IgD-negative memory B cell (primary cell): ENCODE results near the gene GJD2. TPM values are rescaled to one million over a fixed set of nuclear protein-coding genes. Genes with fewer than 3 reads are reported as not detected.
A peak's percentile ranks its signal among the peaks of the same experiment; 100 is the strongest.

Experiments
- H3K27ac Mint-ChIP-seq, 3 donors: one replicate each; pipeline ENCODE4 v1.8.0; 2020 to 2022; ENCODE audit warnings: mild to moderate bottlenecking in 3 of 3, mixed read lengths in 3 of 3, moderate library complexity in 1 of 3
- H3K27me3 Mint-ChIP-seq: one replicate; pipeline ENCODE4 v1.8.0; 2021; ENCODE audit warnings: mixed read lengths
- H3K36me3 Mint-ChIP-seq: one replicate; pipeline ENCODE4 v1.8.0; 2020; ENCODE audit warnings: mild to moderate bottlenecking, mixed read lengths
- H3K4me1 Mint-ChIP-seq, 3 donors: one replicate each; pipeline ENCODE4 v1.8.0; 2020 to 2022; ENCODE audit warnings: mixed read lengths in 3 of 3, mild to moderate bottlenecking in 1 of 3
- H3K4me3 Mint-ChIP-seq, 4 donors: one replicate each; pipeline ENCODE4 v1.8.0; 2020 to 2022; ENCODE audit warnings: mild to moderate bottlenecking in 4 of 4, mixed read lengths in 4 of 4, moderate library complexity in 3 of 4
- H3K9me3 Mint-ChIP-seq, 3 donors: one replicate each; pipeline ENCODE4 v1.8.0; 2020 to 2021; ENCODE audit warnings: mixed read lengths in 3 of 3, mild to moderate bottlenecking in 1 of 3
- polyA plus RNA-seq: library from polyadenylated mRNA; unstranded; fragments of 300-500 nt; fragmentation: Illumina TruSeq; gene quantifications from one replicate; pipeline ENCODE4 v1.2.3, GENCODE V29; 2021

The GJD2 gene
- polyA plus RNA-seq, 1 donor from 2014 or later, result not detected

GRCh38 chr15:34755419-34755773 is 598 bp upstream of the GJD2 start:
- Mint-ChIP-seq H3K4me3 (peak overlapping the region in 1 of 4 donors; percentile 49), H3K36me3 (peaks cover 3% of the 10 kb centered on the region), H3K9me3 (peaks cover 0 to 4% (median 2%) of the 10 kb centered on the region in 3 donors), H3K27me3 (peaks cover 40% of the 10 kb centered on the region), H3K27ac (peak overlapping the region in 1 of 3 donors; percentile 85), H3K4me1 (peaks cover 0 to 3% (median 0%) of the 10 kb centered on the region in 3 donors)

DNA sequence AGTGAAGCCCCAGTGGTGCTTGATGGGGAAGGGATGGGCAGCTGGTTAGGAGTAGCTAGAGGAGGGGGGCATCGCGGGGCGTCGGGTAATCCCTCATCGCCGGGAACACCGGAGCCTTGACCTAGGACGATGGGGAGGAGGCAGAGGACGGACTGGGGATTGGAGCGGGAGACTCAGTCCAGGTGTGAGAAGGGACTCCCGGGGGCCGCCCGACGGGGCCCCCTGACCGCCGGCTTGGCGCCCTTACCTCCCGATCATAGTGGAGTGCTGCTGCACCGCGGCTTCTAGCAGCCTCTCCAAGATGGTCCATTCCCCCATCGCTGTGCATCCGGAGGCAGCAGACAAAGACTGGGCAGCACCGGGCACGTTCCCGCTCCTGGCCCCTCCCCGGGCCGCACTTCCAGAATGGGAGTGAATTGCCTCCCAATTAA is 612 bp downstream of the GJD2 start:
- Mint-ChIP-seq H3K36me3 (peaks cover 3% of the 10 kb centered on the region), H3K4me1 (peaks cover 0 to 3% (median 0%) of the 10 kb centered on the region in 3 donors), H3K27me3 (peaks cover 40% of the 10 kb centered on the region), H3K4me3 (peak overlapping the region in 1 of 4 donors; percentile 38), H3K27ac (no peak overlapping the region), H3K9me3 (peaks cover 0 to 5% (median 2%) of the 10 kb centered on the region in 3 donors)

DNA sequence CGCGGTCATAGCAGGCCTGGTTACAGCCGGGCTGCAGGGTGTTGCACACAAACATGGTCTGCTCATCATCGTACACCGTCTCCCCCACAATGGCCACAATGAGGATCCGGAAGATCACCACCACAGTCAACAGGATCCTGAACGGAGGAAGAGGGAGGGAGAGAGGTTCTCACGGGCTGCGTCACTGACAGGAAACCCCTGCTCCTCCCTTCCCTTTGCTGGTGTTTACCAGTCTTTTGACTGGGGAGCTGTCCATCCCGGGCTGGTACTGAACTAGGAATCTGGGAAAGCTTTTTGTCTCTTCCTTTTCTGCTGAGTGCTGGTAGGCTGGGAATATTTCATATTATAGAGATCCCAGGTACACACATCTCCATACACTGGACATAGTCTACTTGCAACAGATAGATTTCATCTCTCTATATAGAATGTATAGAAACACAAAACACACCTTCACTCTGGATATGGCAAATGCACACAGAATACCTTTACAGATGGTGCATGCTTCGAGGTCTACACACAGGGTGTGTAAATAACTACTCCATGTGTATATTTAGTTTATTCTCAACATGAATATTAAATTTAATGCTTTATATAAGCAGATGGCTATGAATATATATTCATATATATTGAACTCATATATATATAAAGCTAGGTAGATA is 1.4 kb downstream of the GJD2 start:
- Mint-ChIP-seq H3K9me3 (peaks cover 0 to 7% (median 2%) of the 10 kb centered on the region in 3 donors), H3K36me3 (peaks cover 3% of the 10 kb centered on the region), H3K4me1 (peaks cover 0 to 3% (median 0%) of the 10 kb centered on the region in 3 donors), H3K27me3 (peaks cover 38% of the 10 kb centered on the region), H3K4me3 (no peak overlapping the region), H3K27ac (peak overlapping the region in 1 of 3 donors; percentile 72)

GRCh38 chr15:34749691-34750090 is 5.1 kb downstream of the GJD2 start:
- Mint-ChIP-seq H3K27me3 (peaks cover 25% of the 10 kb centered on the region), H3K4me1 (no peaks in the 10 kb centered on the region), H3K4me3 (no peak overlapping the region), H3K36me3 (peaks cover 3% of the 10 kb centered on the region), H3K27ac (no peak overlapping the region), H3K9me3 (peaks cover 0 to 7% (median 2%) of the 10 kb centered on the region in 3 donors)

DNA sequence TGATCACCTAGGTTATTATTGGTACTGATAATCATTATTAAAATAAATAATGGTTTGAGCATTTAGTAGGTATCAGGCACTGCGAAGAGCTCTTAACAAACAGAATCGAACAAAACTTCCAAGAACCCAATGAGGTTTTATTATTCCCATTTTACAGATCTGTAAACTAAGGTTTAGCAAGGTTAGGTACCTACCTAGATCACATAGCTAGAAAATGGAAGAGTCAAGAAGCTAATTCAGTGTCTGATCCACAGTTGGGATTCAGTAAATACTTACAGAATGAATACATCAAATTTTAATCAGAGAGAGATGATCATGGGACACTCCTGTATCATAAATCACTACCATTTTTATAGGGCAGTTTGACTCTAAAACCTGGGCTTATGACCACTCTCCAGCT is 15.5 kb downstream of the GJD2 start:
- peaks cover 6% of the 10 kb centered on the region for H3K36me3 Mint-ChIP-seq
- H3K27ac Mint-ChIP-seq, result no peak overlapping the region
- peaks cover 5% of the 10 kb centered on the region for H3K27me3 Mint-ChIP-seq
- no peak overlapping the region for H3K4me3 Mint-ChIP-seq
- peaks cover 0 to 6% (median 0%) of the 10 kb centered on the region in 3 donors for H3K9me3 Mint-ChIP-seq
- H3K4me1 Mint-ChIP-seq, result no peaks in the 10 kb centered on the region

DNA sequence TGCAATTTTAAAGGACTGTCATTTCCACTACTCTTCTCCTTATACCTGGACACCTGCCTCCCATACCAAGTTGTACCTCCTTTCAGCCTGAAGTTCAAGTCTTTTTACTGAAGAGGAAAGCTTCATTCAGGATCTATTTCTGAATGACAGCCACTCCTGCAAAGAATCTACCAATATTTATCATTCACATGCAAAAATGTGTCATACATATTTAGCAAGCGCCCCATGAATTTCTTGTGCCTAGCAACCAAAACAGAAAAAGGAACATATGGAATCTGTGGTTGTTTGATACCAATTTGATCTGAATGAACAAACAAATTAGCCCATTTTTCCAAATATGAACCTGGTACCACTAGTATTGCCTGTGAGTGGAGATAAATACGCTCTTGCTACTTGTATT is 16.8 kb downstream of the GJD2 start:
- H3K4me3 Mint-ChIP-seq, result no peak overlapping the region
- H3K36me3 Mint-ChIP-seq, result peaks cover 4% of the 10 kb centered on the region
- peaks cover 5% of the 10 kb centered on the region for H3K27me3 Mint-ChIP-seq
- H3K4me1 Mint-ChIP-seq, result no peaks in the 10 kb centered on the region
- no peak overlapping the region for H3K27ac Mint-ChIP-seq
- peaks cover 0 to 5% (median 0%) of the 10 kb centered on the region in 3 donors for H3K9me3 Mint-ChIP-seq

DNA sequence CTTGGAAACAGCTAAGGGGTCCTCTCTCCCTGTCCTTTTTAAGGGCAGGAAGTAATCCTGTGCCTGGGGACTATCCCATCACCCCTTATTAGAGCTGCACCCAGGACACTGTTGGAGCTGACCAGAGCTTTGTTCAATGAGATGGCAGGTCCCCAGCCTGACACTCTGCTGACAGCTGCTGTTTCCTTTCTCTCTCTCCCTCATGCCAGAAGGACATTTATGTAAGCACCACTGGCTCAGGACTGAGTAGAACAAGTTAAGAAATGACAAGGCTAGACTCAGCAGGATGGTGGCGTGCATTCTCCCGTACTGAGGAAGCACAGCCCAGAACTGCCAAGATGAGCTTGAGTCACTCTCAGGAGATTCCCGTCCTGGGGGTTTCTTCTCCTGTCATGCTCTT is 17.3 kb downstream of the GJD2 start:
- H3K4me3 Mint-ChIP-seq, result no peak overlapping the region
- no peak overlapping the region for H3K27ac Mint-ChIP-seq
- peaks cover 5% of the 10 kb centered on the region for H3K27me3 Mint-ChIP-seq
- H3K9me3 Mint-ChIP-seq, result peaks cover 0 to 5% (median 0%) of the 10 kb centered on the region in 3 donors
- peaks cover 4% of the 10 kb centered on the region for H3K36me3 Mint-ChIP-seq
- no peaks in the 10 kb centered on the region for H3K4me1 Mint-ChIP-seq

DNA sequence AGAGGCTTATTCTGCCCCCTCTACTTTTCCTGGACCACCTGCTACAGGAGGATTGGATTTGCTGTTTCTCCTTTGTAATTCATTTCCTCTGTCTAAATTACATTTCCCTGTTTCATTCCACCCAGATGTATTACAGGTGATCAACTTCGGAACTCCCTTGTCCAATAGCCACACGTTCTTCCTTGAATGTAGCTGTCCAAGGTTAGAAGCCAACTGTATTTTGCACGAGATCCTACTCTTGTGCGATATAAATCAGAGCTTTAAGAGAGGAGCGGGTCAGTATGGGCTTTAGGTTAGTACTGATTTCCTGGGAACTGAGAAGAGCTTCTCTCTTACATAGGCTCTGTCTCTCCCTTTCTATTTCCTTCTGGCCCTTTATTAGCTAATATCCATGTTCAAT is 20.5 kb downstream of the GJD2 start:
- H3K36me3 Mint-ChIP-seq, result peaks cover 7% of the 10 kb centered on the region
- H3K4me1 Mint-ChIP-seq, result no peaks in the 10 kb centered on the region
- no peak overlapping the region for H3K27ac Mint-ChIP-seq
- peaks cover 7% of the 10 kb centered on the region for H3K27me3 Mint-ChIP-seq
- H3K9me3 Mint-ChIP-seq, result peaks cover 0 to 6% (median 0%) of the 10 kb centered on the region in 3 donors
- H3K4me3 Mint-ChIP-seq, result no peak overlapping the region

DNA sequence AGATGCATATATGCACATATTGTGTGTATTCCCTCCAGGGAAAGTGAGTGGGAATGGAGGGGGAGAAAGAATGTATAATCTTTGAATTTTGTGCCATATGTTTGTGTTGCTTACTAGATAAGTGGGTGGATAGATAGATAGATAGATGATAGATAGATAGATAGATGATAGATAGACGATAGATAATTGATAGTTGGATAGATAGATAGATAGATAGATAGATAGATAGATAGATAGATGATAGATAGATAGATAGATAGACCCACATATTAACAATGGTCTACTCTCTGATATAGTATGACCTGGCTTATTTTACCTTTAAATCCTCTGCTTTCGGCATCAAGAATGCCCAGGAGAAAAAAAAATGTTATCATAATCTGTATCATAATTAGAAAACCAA is 21.2 kb downstream of the GJD2 start:
- Mint-ChIP-seq H3K4me1 (no peaks in the 10 kb centered on the region), H3K27me3 (peaks cover 7% of the 10 kb centered on the region), H3K27ac (no peak overlapping the region), H3K9me3 (peaks cover 0 to 4% (median 0%) of the 10 kb centered on the region in 3 donors), H3K36me3 (peaks cover 7% of the 10 kb centered on the region), H3K4me3 (no peak overlapping the region)

DNA sequence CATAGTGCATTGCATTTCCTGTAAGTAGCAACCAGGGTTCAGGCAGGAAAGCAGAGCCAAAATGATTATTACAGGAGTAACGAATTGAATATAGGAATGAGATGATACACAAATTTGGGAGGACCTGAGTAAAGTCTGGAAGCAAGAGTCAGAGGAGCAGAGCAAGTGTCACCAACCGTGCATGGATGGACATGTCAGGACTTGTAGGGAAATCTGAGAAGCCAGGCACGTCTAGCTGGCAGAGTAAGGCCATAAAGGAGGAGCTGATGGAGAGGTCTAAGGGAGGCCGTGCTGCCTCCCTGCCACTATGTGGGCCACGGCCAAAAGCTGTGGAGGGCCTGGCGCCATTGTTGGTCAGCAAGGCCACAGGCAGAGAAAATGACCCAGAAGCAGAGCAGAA is 22.4 kb downstream of the GJD2 start:
- Mint-ChIP-seq H3K9me3 (peaks cover 0 to 9% (median 1%) of the 10 kb centered on the region in 3 donors), H3K4me1 (no peaks in the 10 kb centered on the region), H3K4me3 (peak overlapping the region in 1 of 4 donors; percentile 18), H3K36me3 (peaks cover 7% of the 10 kb centered on the region), H3K27me3 (peaks cover 6% of the 10 kb centered on the region), H3K27ac (no peak overlapping the region)

DNA sequence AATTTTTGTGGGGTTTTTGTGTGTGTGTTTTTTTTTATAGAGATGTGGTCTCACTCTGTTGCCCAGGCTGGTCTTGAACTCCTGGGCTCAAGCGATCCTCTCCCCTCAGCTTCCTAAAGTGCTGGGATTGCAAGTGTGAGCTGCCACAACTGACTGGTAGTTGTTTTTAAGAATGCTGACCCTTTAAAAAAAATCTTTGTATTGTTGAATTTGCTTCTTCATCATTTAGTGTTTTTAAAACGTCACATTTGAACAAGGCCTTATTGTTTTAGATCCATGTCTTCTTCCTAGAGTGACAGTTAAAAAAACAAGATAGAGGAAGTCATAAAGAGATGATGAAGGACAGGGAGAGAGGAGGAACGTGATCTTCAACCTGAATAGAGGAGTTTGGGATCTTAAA is 24.1 kb downstream of the GJD2 start:
- H3K4me3 Mint-ChIP-seq, result no peak overlapping the region
- H3K27me3 Mint-ChIP-seq, result peaks cover 6% of the 10 kb centered on the region
- peaks cover 0 to 9% (median 1%) of the 10 kb centered on the region in 3 donors for H3K9me3 Mint-ChIP-seq

GRCh38 chr15:34729886-34730285 is 24.9 kb downstream of the GJD2 start:
- no peaks in the 10 kb centered on the region for H3K4me1 Mint-ChIP-seq
- no peak overlapping the region for H3K4me3 Mint-ChIP-seq
- H3K27ac Mint-ChIP-seq, result no peak overlapping the region
- H3K9me3 Mint-ChIP-seq, result peaks cover 0 to 7% (median 1%) of the 10 kb centered on the region in 3 donors
- H3K27me3 Mint-ChIP-seq, result peaks cover 9% of the 10 kb centered on the region
- peaks cover 3% of the 10 kb centered on the region for H3K36me3 Mint-ChIP-seq

More for the DNA sequence above, 24.1 kb downstream of the GJD2 start:
- Mint-ChIP-seq H3K4me1 (no peaks in the 10 kb centered on the region), H3K27ac (no peak overlapping the region), H3K36me3 (peaks cover 7% of the 10 kb centered on the region)

GRCh38 chr15:34729056-34729455 is 25.7 kb downstream of the GJD2 start:
- no peak overlapping the region for H3K4me3 Mint-ChIP-seq
- peak overlapping the region in 1 of 3 donors; percentile 35 for H3K27ac Mint-ChIP-seq
- no peaks in the 10 kb centered on the region for H3K4me1 Mint-ChIP-seq
- H3K36me3 Mint-ChIP-seq, result peaks cover 3% of the 10 kb centered on the region
- H3K9me3 Mint-ChIP-seq, result peaks cover 0 to 7% (median 1%) of the 10 kb centered on the region in 3 donors
- peaks cover 11% of the 10 kb centered on the region for H3K27me3 Mint-ChIP-seq

GRCh38 chr15:34726406-34727100 is 28.2 kb downstream of the GJD2 start:
- no peak overlapping the region for H3K4me3 Mint-ChIP-seq
- peaks cover 0 to 7% (median 1%) of the 10 kb centered on the region in 3 donors for H3K9me3 Mint-ChIP-seq
- H3K36me3 Mint-ChIP-seq, result no peaks in the 10 kb centered on the region
- H3K27me3 Mint-ChIP-seq, result peaks cover 24% of the 10 kb centered on the region
- H3K4me1 Mint-ChIP-seq, result peaks cover 0 to 3% (median 0%) of the 10 kb centered on the region in 3 donors
- no peak overlapping the region for H3K27ac Mint-ChIP-seq

GRCh38 chr15:34725556-34725955 is 29.2 kb downstream of the GJD2 start:
- Mint-ChIP-seq H3K4me1 (peaks cover 0 to 3% (median 0%) of the 10 kb centered on the region in 3 donors), H3K36me3 (no peaks in the 10 kb centered on the region), H3K9me3 (peaks cover 0 to 7% (median 1%) of the 10 kb centered on the region in 3 donors), H3K27me3 (peaks cover 27% of the 10 kb centered on the region), H3K27ac (no peak overlapping the region), H3K4me3 (no peak overlapping the region)
